HCT116 (cell line): ENCODE data around the gene WDFY2.

Experiments
- CTCF ChIP-seq, 3 experiments: fragments of 200-600 bp in 1 of 3; sonication (generic) in 1 of 3; IDR thresholded peaks in 2 of 3; conservative IDR thresholded peaks in 1 of 3; 2 replicates each; pipeline ENCODE4 v1.5.1; 2012 to 2017; ENCODE audit warnings: low read depth in 2 of 3, low read length in 2 of 3, antibody characterized with exemption in 1 of 3, borderline replicate concordance in 1 of 3, control low read depth in 1 of 3, mild to moderate bottlenecking in 1 of 3, mixed read lengths in 1 of 3, mixed run types in 1 of 3, moderate library complexity in 1 of 3; ENCODE audit not compliant: insufficient read depth in 1 of 3
- EGR1 ChIP-seq: IDR thresholded peaks from 2 replicates; pipeline ENCODE4 v1.6.1; 2012; ENCODE audit warnings: low read depth
- EZH2 ChIP-seq: fragments of 200-600 bp; sonication (generic); IDR thresholded peaks from 2 replicates; pipeline ENCODE4 v1.6.1; 2017; ENCODE audit warnings: antibody characterized with exemption, mixed run types
- EZH2phosphoT487 ChIP-seq: fragments of 200-600 bp; IDR thresholded peaks from 2 replicates; pipeline ENCODE4 v1.6.1; 2018; ENCODE audit warnings: antibody characterized with exemption, borderline replicate concordance
- FOSL1 ChIP-seq: IDR thresholded peaks from 2 replicates; pipeline ENCODE4 v1.6.1; 2012; ENCODE audit warnings: low read depth
- MAX ChIP-seq: IDR thresholded peaks from 2 replicates; pipeline ENCODE4 v1.6.1; 2012
- POLR2A ChIP-seq: IDR thresholded peaks from 2 replicates; pipeline ENCODE4 v1.7.0; 2011; ENCODE audit warnings: borderline replicate concordance; ENCODE audit not compliant: insufficient read depth, insufficient read length; ENCODE audit errors: extremely low read depth
- POLR2AphosphoS5 ChIP-seq: IDR thresholded peaks from 2 replicates; pipeline ENCODE4 v1.6.1; 2011; ENCODE audit warnings: mild to moderate bottlenecking, low read depth, low read length, moderate library complexity
- REST ChIP-seq: IDR thresholded peaks from 2 replicates; pipeline ENCODE4 v1.6.1; 2012; ENCODE audit warnings: low read depth
- SP1 ChIP-seq: IDR thresholded peaks from 2 replicates; pipeline ENCODE4 v1.6.1; 2012; ENCODE audit warnings: low read depth
- SRF ChIP-seq: IDR thresholded peaks from 2 replicates; pipeline ENCODE4 v1.6.1; 2012; ENCODE audit warnings: low read depth
- YY1 ChIP-seq: IDR thresholded peaks from 2 replicates; pipeline ENCODE4 v1.6.1; 2011; ENCODE audit warnings: low read length, low read depth, moderate library complexity, mild to moderate bottlenecking; ENCODE audit not compliant: insufficient replicate concordance; ENCODE audit errors: extremely low read depth
- ZBTB33 ChIP-seq: IDR thresholded peaks from 2 replicates; pipeline ENCODE4 v1.6.1; 2011; ENCODE audit warnings: mild to moderate bottlenecking, low read length, moderate library complexity; ENCODE audit not compliant: insufficient replicate concordance; ENCODE audit errors: extremely low read depth

GRCh38 chr13:51629491-51630287, 45.4 kb downstream of the WDFY2 start:
- TF ChIP-seq EZH2 (no peak), POLR2AphosphoS5 (no peak), EZH2phosphoT487 (no peak), SP1 (no peak), POLR2A (no peak), CTCF (IDR thresholded peaks at IDR 0.05 in 2 of 3, conservative IDR thresholded peaks at IDR 0.05 in 1 of 3; ENCODE audit: borderline replicate concordance in 1 of 3, insufficient read depth in 1 of 3, low read depth in 2 of 3, low read length in 2 of 3) (no peak), FOSL1 (no peak), REST (no peak), ZBTB33 (no peak), MAX (no peak), SRF (no peak), YY1 (no peak), EGR1 (no peak)
